NT2/D1 (cell line): ENCODE data around the gene C9orf78.

Source experiments
- DNase-seq: peaks from one replicate; pipeline ENCODE4 v3.0.0-alpha.2; 2011; ENCODE audit warnings: low read depth, low spot score
- H3K27me3 ChIP-seq: 2 replicates; pipeline ENCODE4 v1.6.0; 2011; ENCODE audit warnings: mild to moderate bottlenecking; ENCODE audit not compliant: insufficient read length, insufficient read depth
- H3K36me3 ChIP-seq: 2 replicates; pipeline ENCODE4 v1.6.1; 2011; ENCODE audit warnings: mild to moderate bottlenecking, low read length, mixed read lengths; ENCODE audit not compliant: insufficient read depth, insufficient read length
- H3K4me1 ChIP-seq: 2 replicates; pipeline ENCODE4 v1.5.1; 2011; ENCODE audit not compliant: insufficient read depth, insufficient read length
- H3K4me3 ChIP-seq: 2 replicates; pipeline ENCODE4 v1.5.1; 2011; ENCODE audit warnings: low read depth; ENCODE audit not compliant: insufficient read length
- H3K9ac ChIP-seq: 2 replicates; pipeline ENCODE4 v1.6.0; 2011; ENCODE audit warnings: low read depth; ENCODE audit not compliant: insufficient read length
- H3K9me3 ChIP-seq: 2 replicates; pipeline ENCODE4 v1.5.1; 2011; ENCODE audit warnings: mild to moderate bottlenecking, low read length; ENCODE audit not compliant: insufficient read depth
- SUZ12 ChIP-seq: IDR thresholded peaks from 2 replicates; pipeline ENCODE4 v1.6.1; 2011; ENCODE audit not compliant: insufficient read length, insufficient read depth; ENCODE audit errors: extremely low read depth
- YY1 ChIP-seq: IDR thresholded peaks from 2 replicates; pipeline ENCODE4 v1.6.1; 2011; ENCODE audit not compliant: insufficient read length, insufficient read depth
- ZNF274 ChIP-seq: IDR thresholded peaks from 2 replicates; pipeline ENCODE4 v1.6.1; 2011; ENCODE audit warnings: mild to moderate bottlenecking, low read depth, low read length

The C9orf78 gene

DNA sequence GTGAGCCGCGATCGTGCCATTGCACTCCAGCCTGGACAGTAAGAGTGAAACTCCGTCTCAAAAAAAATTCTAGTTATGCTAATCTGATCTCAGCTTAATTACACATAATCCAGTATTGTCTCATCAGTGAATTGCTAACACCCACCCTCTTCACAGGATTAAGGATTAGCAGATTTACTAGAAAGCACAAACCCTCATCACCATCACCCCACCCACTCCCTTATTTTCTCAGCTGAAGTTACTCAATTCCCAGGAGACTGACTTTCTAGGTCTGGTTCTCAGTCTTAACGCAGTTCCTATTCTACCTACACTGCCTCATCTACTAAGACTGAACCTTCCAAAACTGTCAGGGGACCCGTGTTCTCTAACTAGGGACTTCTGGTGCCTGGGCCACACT lies 23.1 kb downstream of the C9orf78 start:
- TF ChIP-seq ZNF274 (no peak), YY1 (no peak), SUZ12 (no peak)
- Histone ChIP-seq H3K36me3 (peaks cover 96% of the 10 kb centered on the region), H3K9me3 (no peaks in the 10 kb centered on the region), H3K4me3 (no peak overlapping the region), H3K9ac (no peak overlapping the region), H3K4me1 (peaks cover 9% of the 10 kb centered on the region), H3K27me3 (no peaks in the 10 kb centered on the region)
- no peak for DNase-seq

DNA sequence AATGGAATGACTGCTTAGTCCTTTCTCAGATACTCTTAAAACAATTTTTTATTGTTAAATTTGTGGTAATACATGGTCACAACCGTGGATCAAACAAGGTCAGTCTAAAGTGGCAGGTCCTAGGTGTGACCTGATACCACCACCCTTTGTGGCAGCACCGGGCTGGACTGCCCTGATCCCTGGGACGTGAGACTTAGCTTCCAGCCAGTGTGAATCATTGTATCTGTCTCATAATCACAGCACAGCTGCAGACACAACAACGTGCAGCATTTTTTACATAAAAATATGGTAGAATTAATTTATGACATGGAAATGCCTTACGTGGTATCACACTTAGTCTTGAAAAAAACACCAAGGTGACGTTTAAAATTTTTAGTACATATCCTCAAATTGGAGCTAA lies 24.3 kb downstream of the C9orf78 start:
- TF ChIP-seq SUZ12 (no peak), YY1 (no peak), ZNF274 (no peak)
- H3K4me1 ChIP-seq = peaks cover 9% of the 10 kb centered on the region
- no peaks in the 10 kb centered on the region for H3K27me3 ChIP-seq
- H3K9ac ChIP-seq = no peak overlapping the region
- no peak for DNase-seq
- peaks cover 95% of the 10 kb centered on the region for H3K36me3 ChIP-seq
- no peak overlapping the region for H3K4me3 ChIP-seq
- no peaks in the 10 kb centered on the region for H3K9me3 ChIP-seq

DNA sequence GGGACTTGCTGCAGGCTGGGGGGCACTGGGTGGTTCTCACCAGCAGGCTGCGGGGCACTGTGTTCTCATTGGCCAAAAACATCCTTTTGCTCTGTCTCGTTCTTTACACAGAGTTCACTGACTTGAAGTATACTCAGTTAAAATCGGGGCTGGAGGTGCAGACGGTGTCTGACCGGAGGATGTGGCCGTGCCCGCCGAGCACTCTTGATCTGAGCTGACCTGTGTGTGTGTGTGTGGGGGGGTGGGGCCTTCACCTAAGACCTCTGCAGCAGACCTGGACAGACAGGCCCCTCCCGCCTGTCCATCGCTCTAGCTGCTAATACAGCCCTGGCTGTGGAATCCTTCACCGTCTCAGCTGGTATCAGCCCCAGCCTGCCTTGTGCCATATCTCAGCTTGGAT lies 25.0 kb downstream of the C9orf78 start:
- H3K4me3 ChIP-seq = no peak overlapping the region
- TF ChIP-seq SUZ12 = no peak
- no peak for TF ChIP-seq YY1
- no peak for TF ChIP-seq ZNF274
- no peaks in the 10 kb centered on the region for H3K27me3 ChIP-seq
- peaks cover 95% of the 10 kb centered on the region for H3K36me3 ChIP-seq
- no peaks in the 10 kb centered on the region for H3K9me3 ChIP-seq
- no peak overlapping the region for H3K9ac ChIP-seq
- no peak for DNase-seq
- H3K4me1 ChIP-seq = peaks cover 5% of the 10 kb centered on the region

DNA sequence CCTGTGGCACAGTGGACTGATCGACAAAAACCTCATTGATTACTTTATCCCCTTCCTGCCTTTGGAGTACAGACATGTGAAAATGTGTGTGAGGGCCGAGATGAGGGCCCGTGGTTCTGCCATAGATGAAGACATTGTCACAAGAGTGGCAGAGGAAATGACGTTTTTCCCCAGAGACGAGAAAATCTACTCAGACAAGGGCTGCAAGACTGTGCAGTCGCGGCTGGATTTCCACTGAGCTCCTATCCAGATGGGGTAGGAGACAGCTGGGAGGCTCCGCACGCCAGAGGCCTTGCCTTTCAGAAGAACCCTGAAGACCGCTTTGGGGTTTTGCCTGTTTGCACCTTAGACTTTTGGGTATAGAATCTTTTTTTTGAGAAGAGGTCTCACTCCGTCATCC lies 25.7 kb downstream of the C9orf78 start:
- no peak for DNase-seq
- H3K27me3 ChIP-seq = no peaks in the 10 kb centered on the region
- H3K36me3 ChIP-seq = peaks cover 92% of the 10 kb centered on the region
- no peak overlapping the region for H3K4me3 ChIP-seq
- H3K9ac ChIP-seq = no peak overlapping the region
- H3K9me3 ChIP-seq = no peaks in the 10 kb centered on the region
- TF ChIP-seq SUZ12 (no peak), YY1 (no peak), ZNF274 (no peak)
- H3K4me1 ChIP-seq = peaks cover 5% of the 10 kb centered on the region

DNA sequence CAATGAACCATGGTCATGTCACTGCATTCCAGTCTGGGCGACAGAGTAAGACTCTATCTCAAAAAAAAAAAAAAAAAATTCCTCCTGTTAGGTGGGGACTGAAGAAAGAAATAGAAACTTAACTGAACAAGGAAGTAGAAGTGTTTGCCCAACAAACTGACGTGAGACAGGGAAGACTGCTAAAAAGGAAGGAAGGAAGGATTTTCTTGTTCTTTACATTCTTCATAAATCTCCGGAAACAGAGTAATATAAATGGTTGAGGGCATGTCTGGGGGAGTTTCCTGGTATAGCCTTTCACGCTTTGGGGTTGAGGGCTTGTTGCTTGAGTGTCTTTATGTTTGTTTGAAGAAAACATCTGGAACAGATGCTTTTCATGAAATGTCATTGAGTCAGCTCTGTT lies 29.0 kb downstream of the C9orf78 start:
- H3K9me3 ChIP-seq = no peaks in the 10 kb centered on the region
- TF ChIP-seq YY1 (no peak), SUZ12 (no peak)
- no peak for DNase-seq
- peaks cover 6% of the 10 kb centered on the region for H3K4me1 ChIP-seq
- H3K36me3 ChIP-seq = peaks cover 63% of the 10 kb centered on the region
- no peak overlapping the region for H3K4me3 ChIP-seq
- no peaks in the 10 kb centered on the region for H3K27me3 ChIP-seq
- H3K9ac ChIP-seq = no peak overlapping the region

DNA sequence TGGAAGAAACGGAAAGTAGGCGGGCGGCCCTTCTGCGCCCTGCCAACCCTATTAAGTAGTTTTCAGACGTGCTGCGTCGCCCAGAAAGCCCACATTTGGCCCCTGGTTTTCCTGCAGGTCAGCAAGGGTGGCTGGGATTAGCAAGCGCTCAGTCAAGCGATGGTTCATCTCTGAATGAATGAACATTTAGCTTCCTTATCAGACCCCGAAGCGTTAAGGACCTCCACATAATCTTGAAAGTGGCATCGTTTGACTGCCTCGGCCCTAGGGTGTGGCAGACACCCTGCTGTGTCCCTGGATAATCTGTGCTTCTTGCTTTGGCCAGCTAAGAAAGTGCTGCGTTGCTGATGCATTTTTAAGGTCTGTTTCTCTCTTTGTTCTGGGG lies 31.4 kb downstream of the C9orf78 start:
- Histone ChIP-seq H3K36me3 (peaks cover 39% of the 10 kb centered on the region), H3K4me1 (peaks cover 6% of the 10 kb centered on the region), H3K27me3 (no peaks in the 10 kb centered on the region), H3K9me3 (no peaks in the 10 kb centered on the region), H3K4me3 (peak overlapping the region; percentile 91), H3K9ac (peak overlapping the region; percentile 90)
- DNase-seq = no peak
- no peak for TF ChIP-seq SUZ12
- no peak for TF ChIP-seq YY1
- TF ChIP-seq ZNF274 = no peak

DNA sequence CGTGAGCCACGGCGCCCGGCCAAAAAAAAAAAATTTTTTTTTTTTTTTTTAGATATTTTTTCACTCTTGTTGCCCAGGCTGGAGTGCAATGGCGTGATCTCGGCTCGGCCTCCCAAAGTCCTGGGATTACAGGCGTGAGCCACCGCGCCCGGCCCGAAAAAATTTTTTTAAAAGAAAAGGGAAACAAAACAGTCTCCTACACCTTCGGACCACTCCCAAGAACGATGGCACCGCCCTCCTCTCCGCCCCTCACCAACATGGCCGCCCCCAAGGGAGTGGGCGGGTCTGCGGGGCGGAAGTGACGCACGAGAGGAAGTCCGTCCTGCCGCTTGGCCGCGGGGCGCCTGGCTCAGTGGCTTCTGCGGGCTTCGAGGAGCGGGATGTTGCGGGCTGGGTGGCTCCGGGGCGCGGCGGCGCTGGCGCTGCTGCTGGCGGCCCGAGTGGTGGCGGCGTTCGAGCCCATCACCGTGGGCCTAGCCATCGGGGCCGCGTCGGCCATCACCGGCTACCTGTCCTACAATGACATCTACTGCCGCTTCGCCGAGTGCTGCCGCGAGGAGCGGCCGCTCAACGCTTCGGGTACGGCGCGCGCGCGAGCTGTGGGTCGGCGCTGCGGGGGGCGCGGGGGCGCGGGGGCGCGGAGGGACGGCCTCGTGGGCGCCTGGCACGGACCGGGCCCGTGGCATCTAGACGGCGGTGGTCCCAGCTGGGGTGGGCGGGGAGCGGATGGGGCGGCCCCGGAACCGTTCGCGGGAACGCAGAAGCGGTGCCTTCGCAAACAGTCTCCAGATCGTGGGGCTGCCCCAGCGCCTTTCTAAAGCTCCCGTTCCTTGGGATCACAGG lies 32.0 kb downstream of the C9orf78 start, which contains the start of gene TOR1B:
TSS of gene TOR1B (plus strand) at position 352 of the 843 bp plus-strand sequence. CDS start at position 381, 29 bp downstream.
- no peaks in the 10 kb centered on the region for H3K9me3 ChIP-seq
- no peak for TF ChIP-seq ZNF274
- TF ChIP-seq SUZ12 = no peak
- peak; percentile 94 for TF ChIP-seq YY1
- H3K9ac ChIP-seq = peak within 1 kb of the TSS; percentile 90
- peaks cover 35% of the 10 kb centered on the region for H3K36me3 ChIP-seq
- H3K27me3 ChIP-seq = no peaks in the 10 kb centered on the region
- DNase-seq = peak; percentile 95
- peak within 1 kb of the TSS; percentile 91 for H3K4me3 ChIP-seq
- H3K4me1 ChIP-seq = peaks cover 6% of the 10 kb centered on the region
